ENCODE measurements around the gene UBE2K.

- TF ChIP-seq POLR2A (IDR thresholded peaks at IDR 0.05; ENCODE audit: low read depth) (no peak), CTCF (IDR thresholded peaks at IDR 0.05) (no peak), EP300 (IDR thresholded peaks at IDR 0.05) (no peak)
Observed at GRCh38 chr4:39689970-39690369, 8.0 kb upstream of the UBE2K start.

All from esophagus muscularis mucosa (tissue), 4 donors.